GM21737 (cell line): ENCODE measurements around the gene RREB1.

ENCODE experiments used
- ATAC-seq: cut with Tn5 transposase; IDR thresholded peaks from one replicate; pipeline ENCODE4 v1.9.1; 2021; ENCODE audit warnings: mild to moderate bottlenecking, moderate library complexity; ENCODE audit not compliant: unreplicated experiment

RREB1 gene

DNA sequence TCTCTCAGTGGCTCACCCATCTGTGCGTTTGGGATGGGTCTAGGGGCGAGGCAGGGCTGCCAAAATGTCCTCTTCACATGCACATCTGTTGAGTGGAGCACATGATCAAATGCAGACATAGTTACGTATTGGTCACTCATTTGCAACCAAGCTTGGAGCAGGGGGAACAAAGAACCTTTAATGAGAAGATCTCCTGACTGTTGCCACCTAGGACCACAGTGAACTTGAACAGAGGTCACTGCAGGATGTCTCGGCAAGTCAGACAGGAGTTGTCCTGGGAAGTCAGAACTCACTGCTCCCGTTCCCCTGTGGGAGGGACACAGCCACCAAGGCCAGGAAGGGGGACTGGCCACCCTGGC is 131.8 kb downstream of the RREB1 start:
- ATAC-seq, result no peak

DNA sequence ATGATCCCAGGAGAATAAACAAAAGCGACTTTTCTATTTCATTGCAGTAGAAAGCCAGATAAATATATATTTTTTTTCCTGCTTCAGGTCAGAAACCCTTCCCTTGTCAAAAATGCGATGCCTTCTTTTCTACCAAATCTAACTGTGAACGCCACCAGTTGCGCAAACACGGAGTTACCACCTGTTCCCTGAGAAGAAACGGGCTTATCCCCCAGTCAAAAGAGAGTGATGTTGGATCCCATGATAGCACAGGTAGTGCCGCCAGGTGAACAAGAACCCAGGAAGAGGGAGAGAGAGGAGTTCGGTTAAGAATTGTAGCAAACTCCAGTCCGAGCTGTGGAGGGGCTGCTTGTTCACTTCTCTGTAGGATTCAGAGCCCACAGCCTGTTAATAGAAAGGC is 132.6 kb downstream of the RREB1 start:
- ATAC-seq, result no peak

DNA sequence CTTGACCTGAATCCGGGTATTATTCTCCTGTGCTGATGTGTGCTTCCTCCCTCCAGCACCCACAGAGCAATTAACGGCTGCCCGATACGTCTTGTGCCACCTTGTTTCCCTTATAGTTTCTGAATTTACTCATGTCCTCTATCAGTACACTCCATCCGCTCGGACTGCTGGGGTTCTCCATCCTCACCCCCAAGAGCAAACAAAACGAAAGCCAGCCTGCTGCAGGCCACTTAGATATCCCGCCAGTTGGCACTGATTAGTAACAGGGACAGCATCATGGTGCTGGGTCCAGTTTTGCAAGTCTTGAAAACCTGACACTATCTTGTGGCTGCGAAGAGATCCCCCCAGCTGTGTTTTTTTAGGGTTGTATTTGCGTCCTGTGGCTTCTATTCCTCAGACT is 133.4 kb downstream of the RREB1 start:
- ATAC-seq, result no peak

DNA sequence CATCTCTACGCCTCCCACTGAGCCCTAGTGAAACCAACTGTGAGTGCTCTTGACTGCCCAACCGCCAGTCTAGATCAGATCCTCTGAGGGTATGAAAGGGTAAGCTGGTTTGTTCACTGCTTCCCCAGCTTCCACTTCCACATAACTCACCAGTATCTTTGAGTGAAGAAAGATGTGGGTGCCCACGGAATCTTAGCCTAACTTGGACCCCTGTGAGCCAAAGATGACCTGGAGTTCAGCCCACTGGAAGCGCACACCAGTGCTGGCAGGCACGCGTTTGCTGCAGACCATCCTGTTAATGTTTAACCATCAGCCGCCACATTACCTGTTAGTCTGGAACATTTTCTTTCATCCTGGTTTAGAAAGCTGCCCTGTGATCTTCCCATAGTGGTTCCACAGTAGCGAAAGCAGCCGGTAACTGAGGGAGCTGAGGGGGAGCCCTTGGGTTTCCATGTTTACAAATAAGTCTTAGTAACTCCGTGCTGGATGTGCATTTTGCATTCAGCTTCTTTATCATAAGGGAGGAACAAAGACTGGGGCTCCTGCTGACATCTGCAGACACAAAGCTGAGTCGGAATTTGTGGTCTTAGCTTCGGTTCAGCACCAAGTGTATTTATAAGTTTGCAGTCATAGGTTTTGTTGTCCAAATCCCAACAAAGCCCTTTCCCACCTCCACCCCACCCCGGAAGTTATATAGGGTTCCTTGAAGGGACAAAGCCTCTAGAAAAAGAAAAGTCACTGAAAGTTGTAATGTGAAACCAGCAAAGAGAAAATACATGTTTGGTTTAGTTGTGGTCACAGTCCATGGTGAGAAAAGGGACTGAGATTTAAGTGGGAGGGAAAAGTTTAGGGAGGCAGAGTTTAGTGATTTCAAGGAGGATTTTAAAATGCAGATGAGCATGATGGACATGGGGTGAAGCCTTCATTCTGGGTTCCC is 134.2 kb downstream of the RREB1 start:
- ATAC-seq, result no peak

GRCh38 chr6:7242835-7243178 is 135.0 kb downstream of the RREB1 start:
- no peak for ATAC-seq

GRCh38 chr6:7243179-7243981 is 135.6 kb downstream of the RREB1 start:
- ATAC-seq, result no peak

- ATAC-seq, result no peak
Observed at GRCh38 chr6:7245668-7246393, 138.1 kb downstream of the RREB1 start.

DNA sequence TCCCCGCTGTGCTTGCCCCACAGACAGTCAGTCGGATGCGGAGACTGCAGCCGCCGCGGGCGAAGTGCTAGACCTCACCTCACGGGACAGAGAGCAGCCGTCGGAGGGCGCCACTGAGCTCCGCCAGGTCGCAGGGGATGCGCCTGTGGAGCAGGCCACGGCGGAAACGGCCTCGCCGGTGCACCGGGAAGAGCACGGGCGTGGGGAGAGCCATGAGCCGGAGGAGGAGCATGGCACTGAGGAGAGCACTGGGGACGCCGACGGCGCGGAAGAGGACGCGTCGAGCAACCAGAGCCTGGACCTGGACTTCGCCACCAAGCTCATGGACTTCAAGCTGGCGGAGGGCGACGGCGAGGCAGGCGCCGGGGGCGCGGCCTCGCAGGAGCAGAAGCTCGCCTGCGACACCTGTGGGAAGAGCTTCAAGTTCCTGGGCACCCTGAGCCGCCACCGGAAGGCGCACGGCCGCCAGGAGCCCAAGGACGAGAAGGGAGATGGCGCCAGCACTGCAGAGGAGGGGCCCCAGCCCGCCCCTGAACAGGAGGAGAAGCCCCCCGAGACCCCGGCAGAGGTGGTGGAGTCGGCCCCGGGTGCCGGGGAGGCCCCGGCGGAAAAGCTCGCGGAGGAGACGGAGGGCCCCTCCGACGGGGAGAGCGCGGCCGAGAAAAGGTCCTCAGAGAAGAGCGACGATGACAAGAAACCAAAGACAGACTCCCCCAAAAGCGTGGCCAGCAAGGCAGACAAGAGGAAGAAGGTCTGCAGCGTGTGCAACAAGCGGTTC is 138.8 kb downstream of the RREB1 start:
- ATAC-seq, result no peak

DNA sequence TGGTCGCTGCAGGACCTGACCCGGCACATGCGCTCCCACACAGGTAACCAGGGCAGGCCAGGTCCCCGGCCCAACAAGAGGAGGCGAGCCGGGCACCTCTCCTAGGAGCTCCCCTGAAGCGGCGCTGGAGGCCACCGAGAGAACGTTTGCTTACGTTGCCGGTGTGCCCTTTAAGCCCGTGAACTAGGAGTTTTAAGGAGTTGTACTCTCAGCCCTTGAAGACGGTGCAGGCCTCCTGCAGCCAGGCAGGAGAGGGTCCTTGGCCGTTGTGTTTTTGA is 139.4 kb downstream of the RREB1 start:
- no peak for ATAC-seq

- ATAC-seq, result no peak
Observed at GRCh38 chr6:7247828-7248227, 140.1 kb downstream of the RREB1 start.

- ATAC-seq, result no peak
Observed at GRCh38 chr6:7249391-7249790, 141.6 kb downstream of the RREB1 start.

DNA sequence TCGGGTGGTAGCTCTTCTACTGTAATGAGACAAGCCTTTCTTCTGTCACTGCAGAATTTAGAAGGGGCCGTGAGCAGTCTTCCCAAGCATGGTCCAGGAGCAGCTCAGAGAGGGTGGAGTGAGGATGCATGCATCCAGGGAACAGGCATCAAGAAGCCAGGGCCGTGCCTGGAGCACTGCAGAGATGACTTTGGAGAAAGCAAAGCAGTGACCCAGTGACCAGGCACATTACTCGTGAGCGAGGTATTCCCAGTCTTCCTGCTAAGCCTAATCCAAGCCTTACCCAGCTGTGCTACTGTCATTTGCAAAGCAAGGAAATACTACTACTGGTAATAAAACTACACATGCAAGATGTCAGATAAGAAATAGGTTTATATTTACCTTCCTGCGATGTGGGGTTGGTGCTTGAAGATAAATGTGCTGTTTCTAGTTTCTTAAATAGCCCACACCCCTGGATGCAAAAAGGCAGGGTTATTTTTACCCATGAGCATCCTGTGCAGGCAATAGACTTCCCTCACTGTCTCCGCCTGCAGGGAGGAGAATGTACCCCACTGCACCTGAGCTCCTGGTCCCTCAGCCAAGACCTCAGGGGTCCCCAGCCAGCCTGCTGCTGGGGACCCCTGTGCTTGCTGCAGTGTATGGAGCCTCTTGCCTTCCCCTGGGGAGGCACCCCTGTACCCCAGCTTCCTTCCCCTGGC is 142.3 kb downstream of the RREB1 start:
- no peak for ATAC-seq

DNA sequence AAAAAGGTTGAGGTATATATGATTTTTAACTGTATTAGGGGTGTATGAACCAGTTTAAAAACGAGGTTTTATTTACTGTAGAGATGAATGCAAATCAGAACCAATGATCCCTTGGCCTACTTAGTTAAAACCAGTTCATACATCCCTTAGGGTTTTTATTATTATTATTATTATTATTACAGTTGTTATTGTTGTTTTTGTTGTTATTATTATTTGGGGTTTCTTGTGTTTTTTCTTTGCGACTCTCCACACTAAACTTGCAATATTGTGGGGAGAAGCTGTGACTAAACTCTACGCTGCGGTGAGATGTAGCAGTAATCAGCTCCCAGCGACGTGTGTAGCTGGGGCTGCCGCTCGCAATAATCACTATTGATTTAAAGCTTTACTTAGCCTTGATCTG is 143.1 kb downstream of the RREB1 start:
- no peak for ATAC-seq

- no peak for ATAC-seq
Observed at GRCh38 chr6:7251646-7252260, 144.0 kb downstream of the RREB1 start.

GRCh38 chr6:7252390-7252789 is 144.6 kb downstream of the RREB1 start:
- ATAC-seq, result no peak

GRCh38 chr6:7254980-7255835 is 147.4 kb downstream of the RREB1 start:
- no peak for ATAC-seq

DNA sequence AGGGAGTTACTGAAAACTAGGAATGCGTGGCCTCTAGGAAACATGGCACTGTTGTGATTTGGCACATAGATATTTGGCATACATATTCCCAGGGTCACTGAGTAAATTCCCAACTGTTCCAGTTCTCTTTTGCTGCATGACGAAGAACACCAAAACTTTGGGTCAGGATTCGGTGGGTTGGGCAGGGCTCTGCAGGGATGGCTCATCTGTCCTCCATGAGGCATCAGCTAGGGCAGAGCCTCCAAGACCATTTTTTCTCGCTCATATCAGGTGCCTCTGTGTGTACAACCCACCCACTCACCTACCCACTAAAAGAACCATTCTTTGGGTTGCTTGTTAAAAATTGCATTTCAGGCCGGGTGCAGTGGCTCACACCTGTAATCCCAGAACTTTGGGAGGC is 148.2 kb downstream of the RREB1 start:
- ATAC-seq, result no peak

DNA sequence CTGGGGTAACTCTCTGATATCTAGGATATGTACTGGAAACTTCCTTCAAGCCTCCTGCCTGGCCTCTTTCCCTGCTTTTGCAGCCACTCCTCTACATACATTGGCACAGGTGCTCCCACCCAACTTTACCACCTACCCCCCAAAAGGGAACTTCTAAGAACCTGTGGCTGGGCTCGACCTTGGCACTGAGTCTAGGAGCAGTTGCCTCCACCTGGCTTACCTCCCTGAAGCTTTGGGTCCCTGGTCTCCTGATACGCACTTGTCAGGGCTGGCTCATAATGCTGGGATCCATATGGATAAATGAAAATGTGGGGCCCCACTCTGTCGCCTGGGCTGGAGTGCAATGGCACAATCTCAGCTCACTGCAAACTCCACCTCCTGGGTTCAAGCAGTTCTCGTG is 149.0 kb downstream of the RREB1 start:
- ATAC-seq, result no peak
